DMS53 (cell line): ENCODE measurements around the gene NDST4.
A peak's percentile ranks its signal among the peaks of the same experiment; 100 is the strongest.

Source experiments
- DNase-seq: peaks from one replicate; lab custom pipeline; 2025; lab: John Stamatoyannopoulos, UW

NDST4 gene

DNA sequence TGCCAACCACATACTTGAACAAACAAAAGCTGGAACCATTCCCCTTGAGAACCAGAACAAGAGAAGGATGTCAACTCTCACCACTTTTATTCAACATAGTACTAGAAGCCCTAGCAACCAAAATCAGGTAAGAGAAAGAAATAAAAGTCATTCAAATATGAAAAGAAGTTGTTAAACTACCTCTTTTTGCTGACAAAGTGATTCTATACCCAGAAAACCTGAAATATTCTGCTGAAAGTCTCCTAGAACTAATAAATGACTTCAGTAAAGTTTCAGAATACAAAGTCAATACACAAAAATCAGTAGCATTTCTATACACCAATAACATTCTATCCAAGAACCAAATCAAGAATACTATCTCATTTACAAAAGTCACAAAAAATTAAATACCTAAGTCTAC, 327.9 kb downstream of the NDST4 start:
- no peak for DNase-seq

DNA sequence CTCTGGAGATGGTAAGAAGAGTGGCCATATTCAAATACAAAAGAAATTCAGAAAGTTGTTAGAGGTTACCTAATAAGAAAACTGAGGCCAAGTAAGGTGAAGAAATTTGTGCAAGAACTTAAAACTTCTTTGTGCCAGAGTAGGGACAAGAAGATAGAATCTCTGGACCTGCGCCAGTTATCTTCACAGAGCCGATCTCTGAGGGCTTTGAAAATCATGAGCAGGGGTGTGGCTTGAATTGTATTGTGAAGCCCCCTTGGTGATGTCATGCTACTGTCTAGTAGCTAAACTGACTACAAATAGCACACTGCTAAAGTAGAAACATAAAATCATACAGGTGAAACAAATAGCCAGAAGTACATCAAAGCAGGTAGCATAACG, 330.2 kb downstream of the NDST4 start:
- no peak for DNase-seq

DNA sequence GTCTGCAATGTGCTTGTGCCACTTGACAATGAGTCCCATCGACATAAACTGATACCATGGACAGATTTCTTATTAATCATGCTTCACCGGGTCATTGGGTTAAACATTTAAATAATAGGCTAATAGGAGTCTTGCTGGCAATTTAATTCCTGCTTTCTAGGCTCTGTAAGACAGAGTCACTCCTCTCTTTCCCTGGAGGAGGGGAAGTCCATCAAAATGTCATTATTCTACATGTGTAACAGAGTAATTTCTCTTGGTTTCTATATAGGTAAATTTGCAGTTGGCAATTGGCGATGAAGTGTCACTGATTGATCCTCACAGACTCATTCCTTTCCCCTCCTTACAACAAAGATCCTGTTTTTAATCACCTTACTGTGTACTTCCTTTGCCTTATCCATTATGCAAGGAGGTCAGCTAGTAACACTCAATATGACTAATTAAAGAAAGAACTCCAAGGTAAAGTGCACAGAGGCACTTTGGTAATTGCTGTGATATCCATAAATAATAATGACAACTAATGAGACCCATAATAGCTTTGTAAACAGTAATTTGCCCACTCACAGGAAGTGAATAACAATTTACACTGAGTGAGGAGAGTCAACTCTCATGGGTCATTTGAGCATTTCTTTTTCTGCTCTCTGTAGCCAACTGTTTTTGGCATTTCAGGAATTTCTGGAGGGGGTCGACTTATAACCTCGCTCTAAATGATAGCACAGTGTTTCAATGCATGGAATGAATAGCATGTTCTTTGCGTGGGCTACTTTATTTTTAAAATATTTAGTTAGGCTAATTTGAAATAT, 330.8 kb downstream of the NDST4 start:
- no peak for DNase-seq

DNA sequence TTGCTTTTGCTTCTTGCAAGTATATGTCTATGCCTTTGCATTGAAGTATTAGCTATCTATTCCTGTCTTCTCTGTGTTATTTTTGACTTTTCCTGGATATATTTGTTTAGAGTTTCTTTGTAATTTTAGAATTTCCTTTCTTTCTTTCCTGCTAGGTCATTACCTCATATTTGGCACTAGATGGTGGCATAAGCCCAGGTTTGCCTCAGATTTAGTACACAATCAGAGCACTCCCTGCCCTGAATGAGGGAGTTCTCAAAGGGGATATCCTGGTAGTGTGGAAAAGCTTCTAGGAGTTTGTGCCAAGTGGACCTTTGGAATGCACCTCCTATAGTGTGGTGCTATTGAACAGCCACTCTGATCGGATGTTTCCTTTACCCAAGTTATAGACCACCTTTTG, 333.2 kb downstream of the NDST4 start:
- peak; percentile 62 for DNase-seq
